ENCODE measurements around the gene SLC44A3. TPM values are rescaled to one million over a fixed set of nuclear protein-coding genes. Genes with fewer than 3 reads are reported as not detected.

Gene SLC44A3
- total and polyA plus RNA-seq, 4 donors = 9.3 to 31.8 (median 11.6) TPM

- H3K9ac ChIP-seq (ENCODE audit: insufficient read depth in 1 of 2, low read length in 2 of 2) = no peak overlapping the region
- ATAC-seq (ENCODE audit: insufficient read depth, low FRiP score) (no peak), DNase-seq (no peak)
- WGBS, 2 donors = 79 to 93% methylated on average over 6 of the region's 6 CpGs
- H3K4me3 ChIP-seq = no peak overlapping the region
- no peak overlapping the region for H3K27ac ChIP-seq (ENCODE audit: low read depth in 1 of 2, low read length in 1 of 2)
- no peaks in the 10 kb centered on the region for H3K9me3 ChIP-seq (ENCODE audit: control insufficient read depth in 4 of 4, insufficient read depth in 3 of 4, low read length in 3 of 4)
- no peak for TF ChIP-seq CTCF (IDR thresholded peaks at IDR 0.05; ENCODE audit: control extremely low read depth, extremely low read depth)
- peaks cover 0 to 22% (median 3%) of the 10 kb centered on the region in 5 donors for H3K4me1 ChIP-seq (ENCODE audit: control insufficient read depth in 5 of 5, insufficient read depth in 5 of 5, low read length in 5 of 5)
- H3K27me3 ChIP-seq (ENCODE audit: control insufficient read depth in 3 of 3, insufficient read depth in 3 of 3, low read length in 2 of 3) = no peaks in the 10 kb centered on the region
- H3K36me3 ChIP-seq (ENCODE audit: control insufficient read depth in 4 of 4, insufficient read depth in 4 of 4, low read length in 4 of 4) = peaks cover 0 to 10% (median 0%) of the 10 kb centered on the region in 4 donors
Observed at GRCh38 chr1:94909486-94909885, 89.3 kb downstream of the SLC44A3 start.

DNA sequence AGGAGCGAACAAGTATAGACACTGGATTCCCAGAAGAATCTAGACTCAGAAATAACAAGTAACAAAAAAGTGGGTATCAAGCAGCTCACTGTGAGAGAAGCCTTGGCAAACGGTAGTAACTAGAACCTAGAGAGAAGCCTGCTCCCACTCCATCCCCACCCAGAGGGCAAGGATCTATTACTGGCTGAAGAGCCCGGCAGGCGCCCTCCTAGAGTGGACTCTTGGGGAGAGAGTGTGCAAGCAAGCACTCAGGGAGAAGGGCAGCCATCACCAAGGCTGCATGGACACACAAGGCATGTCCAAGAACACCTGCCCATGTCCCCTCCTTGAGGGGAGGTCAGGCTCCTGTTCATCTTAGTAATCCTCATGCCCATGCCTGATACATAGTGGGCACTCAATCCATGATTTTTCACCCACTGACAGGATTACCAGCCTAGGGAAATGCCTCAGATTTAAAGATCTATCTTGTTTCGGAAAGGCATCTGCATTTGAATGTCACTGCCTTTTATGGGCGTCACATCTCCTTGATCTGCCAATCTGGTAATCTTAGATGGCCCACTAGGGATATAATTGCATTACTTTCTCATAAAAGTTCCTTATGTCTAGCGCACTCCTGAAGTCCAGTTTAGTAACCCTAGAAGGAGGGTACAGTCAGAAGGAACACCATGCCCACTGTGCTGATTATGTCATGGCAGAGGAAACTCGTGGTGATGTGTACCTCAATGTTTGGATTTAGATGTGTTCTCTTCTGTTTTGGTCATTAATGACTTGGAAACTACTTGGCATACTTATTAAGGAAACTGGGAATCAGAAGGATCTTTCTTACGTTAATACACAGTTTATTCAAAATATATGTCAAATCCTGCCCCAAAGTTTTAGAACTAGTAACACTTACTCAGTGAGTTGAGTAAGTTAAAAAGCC is 92.4 kb downstream of the SLC44A3 start:
- Histone ChIP-seq H3K4me3 (no peak overlapping the region), H3K36me3 (ENCODE audit: control insufficient read depth in 4 of 4, insufficient read depth in 4 of 4, low read length in 4 of 4) (peaks cover 0 to 8% (median 0%) of the 10 kb centered on the region in 4 donors), H3K27ac (ENCODE audit: low read depth in 1 of 2, low read length in 1 of 2) (peak overlapping the region in 1 of 2 donors; percentile 56), H3K9me3 (ENCODE audit: control insufficient read depth in 4 of 4, insufficient read depth in 3 of 4, low read length in 3 of 4) (no peaks in the 10 kb centered on the region), H3K9ac (ENCODE audit: insufficient read depth in 1 of 2, low read length in 2 of 2) (no peak overlapping the region), H3K4me1 (ENCODE audit: control insufficient read depth in 5 of 5, insufficient read depth in 5 of 5, low read length in 5 of 5) (peaks cover 0 to 22% (median 3%) of the 10 kb centered on the region in 5 donors), H3K27me3 (ENCODE audit: control insufficient read depth in 3 of 3, insufficient read depth in 3 of 3, low read length in 2 of 3) (no peaks in the 10 kb centered on the region)
- DNase-seq (no peak), ATAC-seq (ENCODE audit: insufficient read depth, low FRiP score) (no peak)
- TF ChIP-seq CTCF (IDR thresholded peaks at IDR 0.05; ENCODE audit: control extremely low read depth, extremely low read depth) = no peak
- 54 to 71% methylated on average over 9 of the region's 9 CpGs for WGBS, 2 donors

GRCh38 chr1:94917251-94917650 is 97.1 kb downstream of the SLC44A3 start:
- no peak overlapping the region for H3K4me3 ChIP-seq
- H3K27ac ChIP-seq (ENCODE audit: low read depth in 1 of 2, low read length in 1 of 2) = no peak overlapping the region
- H3K4me1 ChIP-seq (ENCODE audit: control insufficient read depth in 5 of 5, insufficient read depth in 5 of 5, low read length in 5 of 5) = peaks cover 0 to 45% (median 6%) of the 10 kb centered on the region in 5 donors
- DNase-seq = no peak
- TF ChIP-seq CTCF (IDR thresholded peaks at IDR 0.05; ENCODE audit: control extremely low read depth, extremely low read depth) = no peak
- no peaks in the 10 kb centered on the region for H3K27me3 ChIP-seq (ENCODE audit: control insufficient read depth in 3 of 3, insufficient read depth in 3 of 3, low read length in 2 of 3)
- WGBS, 2 donors = 82 to 90% methylated on average over 6 of the region's 6 CpGs
- H3K36me3 ChIP-seq (ENCODE audit: control insufficient read depth in 4 of 4, insufficient read depth in 4 of 4, low read length in 4 of 4) = no peaks in the 10 kb centered on the region
- H3K9me3 ChIP-seq (ENCODE audit: control insufficient read depth in 4 of 4, insufficient read depth in 3 of 4, low read length in 3 of 4) = no peaks in the 10 kb centered on the region
- ATAC-seq (ENCODE audit: insufficient read depth, low FRiP score) = no peak
- H3K9ac ChIP-seq (ENCODE audit: insufficient read depth in 1 of 2, low read length in 2 of 2) = no peak overlapping the region
